SHP77 (cell line): ENCODE data around the gene GOLGA5.
"Not testable (repeated sequence)": the region's sequence is repeated elsewhere in the genome, so short reads cannot be mapped to it uniquely, and the experiment has no call there.

Source experiments
- DNase-seq, 2 experiments: peaks; one replicate each; lab custom pipeline; 2025; lab: John Stamatoyannopoulos, UW

GOLGA5 gene

GRCh38 chr14:92793709-92794546 is at the start of gene GOLGA5:
Gene GOLGA5 (plus strand): TSS chr14:92794305. CDS start chr14:92797438, 3,133 bp downstream.
- DNase-seq: peak; percentile 98

- DNase-seq: no peak
Observed at GRCh38 chr14:92747701-92748258, 46.3 kb upstream of the GOLGA5 start.

GRCh38 chr14:92748259-92749016 is 45.7 kb upstream of the GOLGA5 start, which contains the start of gene LGMN:
Gene LGMN (minus strand): TSS chr14:92748627. CDS start chr14:92732786, 15,841 bp downstream.
- peak; percentile 94 to 97 for DNase-seq

GRCh38 chr14:92750222-92750728 is 43.8 kb upstream of the GOLGA5 start:
- DNase-seq: not testable (repeated sequence)

- DNase-seq: no peak
Observed at GRCh38 chr14:92750994-92751400, 43.1 kb upstream of the GOLGA5 start.

- DNase-seq: no peak
Observed at GRCh38 chr14:92751819-92752218, 42.3 kb upstream of the GOLGA5 start.

GRCh38 chr14:92753250-92753649 is 40.9 kb upstream of the GOLGA5 start:
- DNase-seq: no peak

GRCh38 chr14:92754966-92755365 is 39.1 kb upstream of the GOLGA5 start:
- DNase-seq: peak; percentile 73 to 82

GRCh38 chr14:92755495-92755894 is 38.6 kb upstream of the GOLGA5 start:
- DNase-seq: no peak

- DNase-seq: no peak
Observed at GRCh38 chr14:92756446-92756845, 37.7 kb upstream of the GOLGA5 start.

- peak in 1 of 2 experiments; percentile 5 for DNase-seq
Observed at GRCh38 chr14:92759300-92759678, 34.8 kb upstream of the GOLGA5 start.

- DNase-seq: no peak
Observed at GRCh38 chr14:92759679-92760523, 34.2 kb upstream of the GOLGA5 start.

- DNase-seq: no peak
Observed at GRCh38 chr14:92760524-92760805, 33.6 kb upstream of the GOLGA5 start.

- DNase-seq: not testable (repeated sequence)
Observed at GRCh38 chr14:92763666-92764631, 30.2 kb upstream of the GOLGA5 start.

- not testable (repeated sequence) for DNase-seq
Observed at GRCh38 chr14:92768236-92768635, 25.9 kb upstream of the GOLGA5 start.

- no peak for DNase-seq
Observed at GRCh38 chr14:92768795-92769194, 25.3 kb upstream of the GOLGA5 start.

GRCh38 chr14:92770484-92770883 is 23.6 kb upstream of the GOLGA5 start:
- DNase-seq: no peak

GRCh38 chr14:92774572-92774971 is 19.5 kb upstream of the GOLGA5 start:
- DNase-seq: no peak

GRCh38 chr14:92775292-92775691 is 18.8 kb upstream of the GOLGA5 start:
- DNase-seq: not testable (repeated sequence)

- DNase-seq: not testable (repeated sequence)
Observed at GRCh38 chr14:92778868-92779565, 15.1 kb upstream of the GOLGA5 start.
